ENCODE measurements around the gene BCAR3.

DNA sequence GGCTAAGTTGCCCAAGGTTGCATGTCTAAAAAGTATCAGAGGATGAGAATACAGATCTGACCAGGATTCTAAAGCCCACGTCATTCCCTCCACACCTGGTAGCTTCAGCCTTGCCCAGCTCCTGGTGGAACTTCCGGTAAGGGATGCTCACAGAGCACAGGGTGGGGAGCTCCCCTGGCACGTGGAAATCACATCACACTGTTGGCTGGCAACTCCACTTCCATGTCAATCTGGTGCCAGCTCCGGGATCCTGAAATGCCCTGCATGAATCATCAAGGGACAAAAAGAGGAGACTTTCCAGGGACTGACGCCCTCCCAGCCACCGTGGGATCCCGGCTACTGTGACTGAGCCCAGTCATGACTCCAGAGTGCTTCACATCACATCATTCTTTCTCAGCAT, 12.4 kb upstream of the BCAR3 start:
- TF ChIP-seq, protein P1, sequence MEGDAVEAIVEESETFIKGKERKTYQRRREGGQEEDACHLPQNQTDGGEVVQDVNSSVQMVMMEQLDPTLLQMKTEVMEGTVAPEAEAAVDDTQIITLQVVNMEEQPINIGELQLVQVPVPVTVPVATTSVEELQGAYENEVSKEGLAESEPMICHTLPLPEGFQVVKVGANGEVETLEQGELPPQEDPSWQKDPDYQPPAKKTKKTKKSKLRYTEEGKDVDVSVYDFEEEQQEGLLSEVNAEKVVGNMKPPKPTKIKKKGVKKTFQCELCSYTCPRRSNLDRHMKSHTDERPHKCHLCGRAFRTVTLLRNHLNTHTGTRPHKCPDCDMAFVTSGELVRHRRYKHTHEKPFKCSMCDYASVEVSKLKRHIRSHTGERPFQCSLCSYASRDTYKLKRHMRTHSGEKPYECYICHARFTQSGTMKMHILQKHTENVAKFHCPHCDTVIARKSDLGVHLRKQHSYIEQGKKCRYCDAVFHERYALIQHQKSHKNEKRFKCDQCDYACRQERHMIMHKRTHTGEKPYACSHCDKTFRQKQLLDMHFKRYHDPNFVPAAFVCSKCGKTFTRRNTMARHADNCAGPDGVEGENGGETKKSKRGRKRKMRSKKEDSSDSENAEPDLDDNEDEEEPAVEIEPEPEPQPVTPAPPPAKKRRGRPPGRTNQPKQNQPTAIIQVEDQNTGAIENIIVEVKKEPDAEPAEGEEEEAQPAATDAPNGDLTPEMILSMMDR (IDR thresholded peaks at IDR 0.05 in 4 of 5, conservative IDR thresholded peaks at IDR 0.05 in 1 of 5): no peak
- no peak for TF ChIP-seq POLR2A (IDR thresholded peaks at IDR 0.05)

All from gastrocnemius medialis (tissue), 4 donors.